Measurements from ENCODE around the gene SLC34A3. TPM values are rescaled to one million over a fixed set of nuclear protein-coding genes. Genes with fewer than 3 reads are reported as not detected.

The SLC34A3 gene
- polyA plus RNA-seq, 2 of the 4 experiments (the other 2 are of a cell fraction), result 0.05 TPM; not detected in 1

DNA sequence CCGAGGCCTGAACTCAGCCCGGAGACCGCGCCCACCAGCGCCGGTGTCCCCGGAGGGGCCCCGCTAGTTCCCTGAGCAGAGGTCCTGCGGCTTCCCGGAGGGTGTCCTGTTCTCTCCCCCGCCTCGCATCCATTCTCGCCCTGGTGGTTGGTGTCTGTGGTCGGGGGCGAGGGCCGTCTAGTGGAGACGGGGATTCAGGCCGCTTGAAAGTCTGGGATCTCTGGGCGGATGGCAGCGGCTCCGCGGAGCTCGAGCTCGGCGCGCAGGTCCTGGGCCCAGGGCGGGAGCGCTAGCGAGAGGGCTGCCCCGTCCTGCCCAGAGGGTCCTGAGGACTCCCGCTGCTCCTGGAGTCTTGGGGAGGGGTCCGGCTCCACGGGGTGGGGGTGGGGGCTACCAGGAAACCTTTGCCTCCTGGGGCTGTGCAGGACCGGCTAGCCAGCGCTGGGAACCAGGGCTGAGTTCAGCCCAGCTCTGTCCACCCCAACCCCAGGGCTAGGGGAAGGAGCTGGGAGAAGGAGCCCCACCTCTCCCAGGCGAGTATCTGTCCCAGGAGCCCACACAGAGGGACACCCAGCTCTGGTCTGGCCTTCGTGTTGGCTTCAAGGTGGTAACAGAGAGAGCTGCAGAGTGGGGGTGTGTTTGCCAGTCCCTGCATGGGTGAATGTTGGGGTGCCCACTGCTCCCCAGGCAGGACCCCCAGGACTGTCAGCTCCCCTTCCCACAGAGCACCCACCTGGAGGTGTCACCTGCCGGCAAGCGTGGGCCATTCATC is 50.8 kb downstream of the SLC34A3 start:
- ATAC-seq, result no peak
- CTCF ChIA-PET, result interaction anchor here (0.7 to 1.5 kb wide), 5 partner anchors 13 to 141 kb away, joined by 3 to 7 read pairs (median 5); partner anchors contain the start of genes EXD3, NOXA1 and NRARP
- Histone ChIP-seq H3K9me3 (no peaks in the 10 kb centered on the region), H3K27ac (no peak overlapping the region), H3K4me1 (peaks cover 19% of the 10 kb centered on the region), H3K4me3 (no peak overlapping the region), H3K4me2 (no peak overlapping the region)
- no peak for DNase-seq (ENCODE audit: low read depth in 1 of 2, low spot score in 1 of 2)
- 95% methylated on average over 33 of the region's 39 CpGs for WGBS (ENCODE audit: missing lambda C conversion rate)
- TF ChIP-seq NFE2L2 (conservative IDR thresholded peaks at IDR 0.05; ENCODE audit: low read length) (no peak), EHF (CRISPR knock-in tag; IDR thresholded peaks at IDR 0.05) (no peak), HDAC2 (IDR thresholded peaks at IDR 0.05) (no peak), POLR2A (IDR thresholded peaks at IDR 0.05; ENCODE audit: low read length) (no peak), EP300 (IDR thresholded peaks at IDR 0.05) (no peak), FOSB (CRISPR knock-in tag; IDR thresholded peaks at IDR 0.05) (no peak), ESRRA (IDR thresholded peaks at IDR 0.05; ENCODE audit: borderline replicate concordance, low read length) (no peak), MAZ (IDR thresholded peaks at IDR 0.05; ENCODE audit: borderline replicate concordance, low read depth, low read length) (no peak), ZNF302 (CRISPR knock-in tag; IDR thresholded peaks at IDR 0.05) (no peak), TP53 (CRISPR knock-in tag; IDR thresholded peaks at IDR 0.05) (no peak), RCOR1 (IDR thresholded peaks at IDR 0.05; ENCODE audit: low read depth, low read length) (no peak), NPAS2 (CRISPR knock-in tag; IDR thresholded peaks at IDR 0.05; ENCODE audit: borderline replicate concordance) (no peak), EHMT2 (IDR thresholded peaks at IDR 0.05; ENCODE audit: low read depth) (no peak), REST (IDR thresholded peaks at IDR 0.05) (no peak), CTCF (IDR thresholded peaks at IDR 0.05) (no peak), RNF2 (IDR thresholded peaks at IDR 0.05; ENCODE audit: borderline replicate concordance, low read depth) (no peak), HMGXB4 (CRISPR knock-in tag; IDR thresholded peaks at IDR 0.05; ENCODE audit: borderline replicate concordance) (no peak), MYC (IDR thresholded peaks at IDR 0.05; ENCODE audit: borderline replicate concordance, low read length) (no peak), NR3C1 (IDR thresholded peaks at IDR 0.05) (no peak), ATOH8 (CRISPR knock-in tag; IDR thresholded peaks at IDR 0.05; ENCODE audit: low read depth) (no peak)
- POLR2A ChIA-PET, result no interaction called here
- no peak for FAIRE-seq

Other genes starting within 250 kb of the SLC34A3 start
Only the 30 nearest of the 31 such genes appear.
- gene PAXX, start 238.5 kb upstream of the SLC34A3 start, polyA plus RNA-seq (2011; rRNA removed), result 12.6 and 15.6 TPM in 2 replicates
- 50.7 to 57.0 TPM (median 53.2 TPM) in 3 replicates for gene PAXX, start 238.5 kb upstream of the SLC34A3 start, polyA plus RNA-seq (2017; fragmentation: RNase III; extraction: RNeasy Plus Mini Kit Qiagen cat#74134 plus additional on column Dnase treatment)
- 0.33 and 0.61 TPM in 2 replicates for gene CLIC3, start 234.3 kb upstream of the SLC34A3 start, polyA plus RNA-seq (2011; rRNA removed)
- gene CLIC3, start 234.3 kb upstream of the SLC34A3 start, polyA plus RNA-seq (2017; fragmentation: RNase III; extraction: RNeasy Plus Mini Kit Qiagen cat#74134 plus additional on column Dnase treatment), result 5.1 to 6.6 TPM (median 6.4 TPM) in 3 replicates
- 8.3 and 10.1 TPM in 2 replicates for gene ABCA2, start 202.7 kb upstream of the SLC34A3 start, polyA plus RNA-seq (2011; rRNA removed)
- 23.0 to 25.6 TPM (median 24.7 TPM) in 3 replicates for gene ABCA2, start 202.7 kb upstream of the SLC34A3 start, polyA plus RNA-seq (2017; fragmentation: RNase III; extraction: RNeasy Plus Mini Kit Qiagen cat#74134 plus additional on column Dnase treatment)
- not detected in 2 replicates for gene FUT7, start 198.8 kb upstream of the SLC34A3 start, polyA plus RNA-seq (2011; rRNA removed)
- gene FUT7, start 198.8 kb upstream of the SLC34A3 start, polyA plus RNA-seq (2017; fragmentation: RNase III; extraction: RNeasy Plus Mini Kit Qiagen cat#74134 plus additional on column Dnase treatment), result 0.07 TPM in 1 of 3 replicates, not detected in the others
- 12.7 and 13.0 TPM in 2 replicates for gene NPDC1, start 184.7 kb upstream of the SLC34A3 start, polyA plus RNA-seq (2011; rRNA removed)
- gene NPDC1, start 184.7 kb upstream of the SLC34A3 start, polyA plus RNA-seq (2017; fragmentation: RNase III; extraction: RNeasy Plus Mini Kit Qiagen cat#74134 plus additional on column Dnase treatment), result 33.2 to 40.6 TPM (median 40.2 TPM) in 3 replicates
- gene ENTPD2, start 176.8 kb upstream of the SLC34A3 start, polyA plus RNA-seq (2011; rRNA removed), result 0.75 and 2.3 TPM in 2 replicates
- gene ENTPD2, start 176.8 kb upstream of the SLC34A3 start, polyA plus RNA-seq (2017; fragmentation: RNase III; extraction: RNeasy Plus Mini Kit Qiagen cat#74134 plus additional on column Dnase treatment), result 0.71 to 1.2 TPM (median 1.1 TPM) in 3 replicates
- 6.5 and 6.9 TPM in 2 replicates for gene SAPCD2, start 160.3 kb upstream of the SLC34A3 start, polyA plus RNA-seq (2011; rRNA removed)
- 13.1 to 16.4 TPM (median 14.6 TPM) in 3 replicates for gene SAPCD2, start 160.3 kb upstream of the SLC34A3 start, polyA plus RNA-seq (2017; fragmentation: RNase III; extraction: RNeasy Plus Mini Kit Qiagen cat#74134 plus additional on column Dnase treatment)
- gene UAP1L1, start 153.4 kb upstream of the SLC34A3 start, polyA plus RNA-seq (2011; rRNA removed), result 1.2 and 1.9 TPM in 2 replicates
- gene UAP1L1, start 153.4 kb upstream of the SLC34A3 start, polyA plus RNA-seq (2017; fragmentation: RNase III; extraction: RNeasy Plus Mini Kit Qiagen cat#74134 plus additional on column Dnase treatment), result 4.8 to 7.8 TPM (median 6.0 TPM) in 3 replicates
- gene MAN1B1, start 143.9 kb upstream of the SLC34A3 start, polyA plus RNA-seq (2011; rRNA removed), result 31.7 and 47.8 TPM in 2 replicates
- 45.1 to 48.6 TPM (median 47.0 TPM) in 3 replicates for gene MAN1B1, start 143.9 kb upstream of the SLC34A3 start, polyA plus RNA-seq (2017; fragmentation: RNase III; extraction: RNeasy Plus Mini Kit Qiagen cat#74134 plus additional on column Dnase treatment)
- 27.6 and 36.0 TPM in 2 replicates for gene DPP7, start 116.2 kb upstream of the SLC34A3 start, polyA plus RNA-seq (2011; rRNA removed)
- 61.3 to 71.8 TPM (median 68.5 TPM) in 3 replicates for gene DPP7, start 116.2 kb upstream of the SLC34A3 start, polyA plus RNA-seq (2017; fragmentation: RNase III; extraction: RNeasy Plus Mini Kit Qiagen cat#74134 plus additional on column Dnase treatment)
- gene GRIN1, start 91.7 kb upstream of the SLC34A3 start, polyA plus RNA-seq (2011; rRNA removed), result 0.11 and 0.13 TPM in 2 replicates
- 0.30 to 0.51 TPM (median 0.45 TPM) in 3 replicates for gene GRIN1, start 91.7 kb upstream of the SLC34A3 start, polyA plus RNA-seq (2017; fragmentation: RNase III; extraction: RNeasy Plus Mini Kit Qiagen cat#74134 plus additional on column Dnase treatment)
- 0.08 and 0.09 TPM in 2 replicates for gene LRRC26, start 60.9 kb upstream of the SLC34A3 start, polyA plus RNA-seq (2011; rRNA removed)
- gene LRRC26, start 60.9 kb upstream of the SLC34A3 start, polyA plus RNA-seq (2017; fragmentation: RNase III; extraction: RNeasy Plus Mini Kit Qiagen cat#74134 plus additional on column Dnase treatment), result 0.80 to 1.2 TPM (median 1.0 TPM) in 3 replicates
- gene TMEM210, start 58.8 kb upstream of the SLC34A3 start, polyA plus RNA-seq (2011; rRNA removed), result not detected in 2 replicates
- gene TMEM210, start 58.8 kb upstream of the SLC34A3 start, polyA plus RNA-seq (2017; fragmentation: RNase III; extraction: RNeasy Plus Mini Kit Qiagen cat#74134 plus additional on column Dnase treatment), result not detected in 3 replicates
- 17.5 and 22.3 TPM in 2 replicates for gene ANAPC2, start 42.3 kb upstream of the SLC34A3 start, polyA plus RNA-seq (2011; rRNA removed)
- 35.4 to 40.7 TPM (median 39.9 TPM) in 3 replicates for gene ANAPC2, start 42.3 kb upstream of the SLC34A3 start, polyA plus RNA-seq (2017; fragmentation: RNase III; extraction: RNeasy Plus Mini Kit Qiagen cat#74134 plus additional on column Dnase treatment)
- 52.6 and 54.1 TPM in 2 replicates for gene SSNA1, start 42.2 kb upstream of the SLC34A3 start, polyA plus RNA-seq (2011; rRNA removed)
- gene SSNA1, start 42.2 kb upstream of the SLC34A3 start, polyA plus RNA-seq (2017; fragmentation: RNase III; extraction: RNeasy Plus Mini Kit Qiagen cat#74134 plus additional on column Dnase treatment), result 89.2 to 102 TPM (median 102 TPM) in 3 replicates
- 2.1 and 2.4 TPM in 2 replicates for gene TPRN, start 30.2 kb upstream of the SLC34A3 start, polyA plus RNA-seq (2011; rRNA removed)
- 5.3 to 6.5 TPM (median 6.3 TPM) in 3 replicates for gene TPRN, start 30.2 kb upstream of the SLC34A3 start, polyA plus RNA-seq (2017; fragmentation: RNase III; extraction: RNeasy Plus Mini Kit Qiagen cat#74134 plus additional on column Dnase treatment)
- gene TMEM203, start 25.3 kb upstream of the SLC34A3 start, polyA plus RNA-seq (2011; rRNA removed), result 47.3 and 51.8 TPM in 2 replicates
- gene TMEM203, start 25.3 kb upstream of the SLC34A3 start, polyA plus RNA-seq (2017; fragmentation: RNase III; extraction: RNeasy Plus Mini Kit Qiagen cat#74134 plus additional on column Dnase treatment), result 29.2 to 31.0 TPM (median 31.0 TPM) in 3 replicates
- 5.6 and 6.4 TPM in 2 replicates for gene NDOR1, start 25.2 kb upstream of the SLC34A3 start, polyA plus RNA-seq (2011; rRNA removed)
- gene NDOR1, start 25.2 kb upstream of the SLC34A3 start, polyA plus RNA-seq (2017; fragmentation: RNase III; extraction: RNeasy Plus Mini Kit Qiagen cat#74134 plus additional on column Dnase treatment), result 17.9 to 19.5 TPM (median 17.9 TPM) in 3 replicates
- 0.06 and 0.29 TPM in 2 replicates for gene RNF208, start 8.7 kb upstream of the SLC34A3 start, polyA plus RNA-seq (2011; rRNA removed)
- 1.0 to 1.7 TPM (median 1.7 TPM) in 3 replicates for gene RNF208, start 8.7 kb upstream of the SLC34A3 start, polyA plus RNA-seq (2017; fragmentation: RNase III; extraction: RNeasy Plus Mini Kit Qiagen cat#74134 plus additional on column Dnase treatment)
- 0.30 and 0.32 TPM in 2 replicates for gene CYSRT1, start 5.7 kb upstream of the SLC34A3 start, polyA plus RNA-seq (2011; rRNA removed)
- gene CYSRT1, start 5.7 kb upstream of the SLC34A3 start, polyA plus RNA-seq (2017; fragmentation: RNase III; extraction: RNeasy Plus Mini Kit Qiagen cat#74134 plus additional on column Dnase treatment), result 0.81 to 1.0 TPM (median 0.87 TPM) in 3 replicates
- not detected in 2 replicates for gene RNF224, start 3.4 kb upstream of the SLC34A3 start, polyA plus RNA-seq (2011; rRNA removed)
- gene RNF224, start 3.4 kb upstream of the SLC34A3 start, polyA plus RNA-seq (2017; fragmentation: RNase III; extraction: RNeasy Plus Mini Kit Qiagen cat#74134 plus additional on column Dnase treatment), result 0.04 to 0.07 TPM (median 0.07 TPM) in 3 replicates
- 256 and 268 TPM in 2 replicates for gene TUBB4B, start 10.4 kb downstream of the SLC34A3 start, polyA plus RNA-seq (2011; rRNA removed)
- 646 to 795 TPM (median 671 TPM) in 3 replicates for gene TUBB4B, start 10.4 kb downstream of the SLC34A3 start, polyA plus RNA-seq (2017; fragmentation: RNase III; extraction: RNeasy Plus Mini Kit Qiagen cat#74134 plus additional on column Dnase treatment)
- not detected in 2 replicates for gene STPG3, start 20.4 kb downstream of the SLC34A3 start, polyA plus RNA-seq (2011; rRNA removed)
- gene STPG3, start 20.4 kb downstream of the SLC34A3 start, polyA plus RNA-seq (2017; fragmentation: RNase III; extraction: RNeasy Plus Mini Kit Qiagen cat#74134 plus additional on column Dnase treatment), result not detected in 3 replicates
- gene NELFB, start 24.4 kb downstream of the SLC34A3 start, polyA plus RNA-seq (2011; rRNA removed), result 31.8 and 33.8 TPM in 2 replicates
- gene NELFB, start 24.4 kb downstream of the SLC34A3 start, polyA plus RNA-seq (2017; fragmentation: RNase III; extraction: RNeasy Plus Mini Kit Qiagen cat#74134 plus additional on column Dnase treatment), result 44.4 to 46.3 TPM (median 45.3 TPM) in 3 replicates
- gene TOR4A, start 46.8 kb downstream of the SLC34A3 start, polyA plus RNA-seq (2011; rRNA removed), result 8.7 and 9.8 TPM in 2 replicates
- 15.6 to 18.6 TPM (median 17.5 TPM) in 3 replicates for gene TOR4A, start 46.8 kb downstream of the SLC34A3 start, polyA plus RNA-seq (2017; fragmentation: RNase III; extraction: RNeasy Plus Mini Kit Qiagen cat#74134 plus additional on column Dnase treatment)
- gene NRARP, start 71.4 kb downstream of the SLC34A3 start, polyA plus RNA-seq (2011; rRNA removed), result 3.2 and 5.1 TPM in 2 replicates
- 1.3 to 1.4 TPM (median 1.3 TPM) in 3 replicates for gene NRARP, start 71.4 kb downstream of the SLC34A3 start, polyA plus RNA-seq (2017; fragmentation: RNase III; extraction: RNeasy Plus Mini Kit Qiagen cat#74134 plus additional on column Dnase treatment)
- gene EXD3, start 192.3 kb downstream of the SLC34A3 start, polyA plus RNA-seq (2011; rRNA removed), result 3.3 and 3.4 TPM in 2 replicates
- 4.0 to 5.4 TPM (median 4.5 TPM) in 3 replicates for gene EXD3, start 192.3 kb downstream of the SLC34A3 start, polyA plus RNA-seq (2017; fragmentation: RNase III; extraction: RNeasy Plus Mini Kit Qiagen cat#74134 plus additional on column Dnase treatment)
- gene NOXA1, start 192.5 kb downstream of the SLC34A3 start, polyA plus RNA-seq (2011; rRNA removed), result 0.44 and 0.58 TPM in 2 replicates
- gene NOXA1, start 192.5 kb downstream of the SLC34A3 start, polyA plus RNA-seq (2017; fragmentation: RNase III; extraction: RNeasy Plus Mini Kit Qiagen cat#74134 plus additional on column Dnase treatment), result 1.1 to 1.9 TPM (median 1.5 TPM) in 3 replicates
- gene ENTPD8, start 210.5 kb downstream of the SLC34A3 start, polyA plus RNA-seq (2011; rRNA removed), result 0.18 and 0.22 TPM in 2 replicates
- 0.21 to 0.41 TPM (median 0.36 TPM) in 3 replicates for gene ENTPD8, start 210.5 kb downstream of the SLC34A3 start, polyA plus RNA-seq (2017; fragmentation: RNase III; extraction: RNeasy Plus Mini Kit Qiagen cat#74134 plus additional on column Dnase treatment)
- 16.0 and 20.0 TPM in 2 replicates for gene NSMF, start 228.4 kb downstream of the SLC34A3 start, polyA plus RNA-seq (2011; rRNA removed)
- gene NSMF, start 228.4 kb downstream of the SLC34A3 start, polyA plus RNA-seq (2017; fragmentation: RNase III; extraction: RNeasy Plus Mini Kit Qiagen cat#74134 plus additional on column Dnase treatment), result 29.2 to 35.0 TPM (median 33.0 TPM) in 3 replicates